NCI-H187 (cell line): ENCODE measurements around the gene SLCO3A1.

Experiments
- DNase-seq, 2 experiments: peaks; one replicate each; lab custom pipeline; 2025; lab: John Stamatoyannopoulos, UW

Gene SLCO3A1

GRCh38 chr15:91853511-91853947 lies at the start of gene SLCO3A1:
Gene SLCO3A1 (plus strand): TSS chr15:91853708.
- peak in 1 of 2 experiments; percentile 55 for DNase-seq

GRCh38 chr15:91807122-91807521 lies 46.4 kb upstream of the SLCO3A1 start:
- DNase-seq = no peak

- no peak for DNase-seq
Observed at GRCh38 chr15:91813924-91814323, 39.6 kb upstream of the SLCO3A1 start.

GRCh38 chr15:91816942-91817341 lies 36.6 kb upstream of the SLCO3A1 start:
- no peak for DNase-seq

GRCh38 chr15:91821458-91821857 lies 32.0 kb upstream of the SLCO3A1 start:
- no peak for DNase-seq

GRCh38 chr15:91824256-91824655 lies 29.3 kb upstream of the SLCO3A1 start:
- DNase-seq = no peak

- DNase-seq = no peak
Observed at GRCh38 chr15:91826443-91826842, 27.1 kb upstream of the SLCO3A1 start.

GRCh38 chr15:91833056-91833455 lies 20.5 kb upstream of the SLCO3A1 start:
- no peak for DNase-seq

- no peak for DNase-seq
Observed at GRCh38 chr15:91839867-91840266, 13.6 kb upstream of the SLCO3A1 start.

GRCh38 chr15:91841861-91842260 lies 11.6 kb upstream of the SLCO3A1 start:
- DNase-seq = no peak

GRCh38 chr15:91844341-91844740 lies 9.2 kb upstream of the SLCO3A1 start:
- no peak for DNase-seq

- no peak for DNase-seq
Observed at GRCh38 chr15:91844928-91845327, 8.6 kb upstream of the SLCO3A1 start.

GRCh38 chr15:91845720-91846119 lies 7.8 kb upstream of the SLCO3A1 start:
- DNase-seq = no peak

- DNase-seq = no peak
Observed at GRCh38 chr15:91849180-91849579, 4.3 kb upstream of the SLCO3A1 start.

GRCh38 chr15:91849749-91850161 lies 3.8 kb upstream of the SLCO3A1 start:
- DNase-seq = no peak

GRCh38 chr15:91852741-91853510 lies 582 bp upstream of the SLCO3A1 start:
- peak; percentile 30 to 40 for DNase-seq

GRCh38 chr15:91853948-91854638 lies 585 bp downstream of the SLCO3A1 start:
- no peak for DNase-seq

- DNase-seq = no peak
Observed at GRCh38 chr15:91854639-91854990, 1.1 kb downstream of the SLCO3A1 start.

- no peak for DNase-seq
Observed at GRCh38 chr15:91855241-91855640, 1.7 kb downstream of the SLCO3A1 start.

GRCh38 chr15:91855684-91856489 lies 2.4 kb downstream of the SLCO3A1 start:
- peak; percentile 67 to 77 for DNase-seq

- no peak for DNase-seq
Observed at GRCh38 chr15:91857224-91857585, 3.7 kb downstream of the SLCO3A1 start.

GRCh38 chr15:91857772-91858171 lies 4.3 kb downstream of the SLCO3A1 start:
- DNase-seq = no peak

GRCh38 chr15:91860498-91860897 lies 7.0 kb downstream of the SLCO3A1 start:
- DNase-seq = no peak
